RKO (cell line): Measurements from ENCODE around the gene POLA2.
"Not testable (repeated sequence)": the region's sequence is repeated elsewhere in the genome, so short reads cannot be mapped to it uniquely, and the experiment has no call there.

ENCODE experiments used
- DNase-seq: peaks from one replicate; pipeline ENCODE4 v3.0.0-alpha.2; 2016; ENCODE audit warnings: low spot score

POLA2 gene

GRCh38 chr11:65308281-65308891 is 46.6 kb downstream of the POLA2 start:
- no peak for DNase-seq

GRCh38 chr11:65309006-65309405 is 47.2 kb downstream of the POLA2 start:
- DNase-seq, result no peak

DNA sequence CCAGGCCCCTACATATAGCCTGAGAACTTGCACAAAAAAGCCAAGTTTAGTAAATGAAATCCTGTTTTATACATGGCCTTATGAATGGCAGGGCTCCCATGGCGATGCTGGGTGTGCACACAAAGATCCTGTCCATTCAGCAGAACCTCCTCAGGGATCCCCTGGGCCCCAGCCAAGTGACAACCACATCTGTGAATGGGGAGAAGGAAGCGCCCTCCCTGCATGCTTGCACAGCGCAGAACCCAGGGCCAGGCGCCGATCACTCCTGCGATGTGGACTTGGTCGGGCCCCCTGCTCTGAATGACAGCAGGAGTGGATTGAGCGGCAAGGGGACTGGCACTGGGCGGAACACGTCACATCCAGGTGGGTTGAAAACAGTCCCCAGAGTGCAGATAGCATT is 48.5 kb downstream of the POLA2 start:
- no peak for DNase-seq

- DNase-seq, result no peak
Observed at GRCh38 chr11:65310736-65311135, 49.0 kb downstream of the POLA2 start.

- DNase-seq, result no peak
Observed at GRCh38 chr11:65311170-65311678, 49.5 kb downstream of the POLA2 start.

- peak; percentile 90 for DNase-seq
Observed at GRCh38 chr11:65314501-65315203, 52.9 kb downstream of the POLA2 start, which contains the start of gene CDC42EP2. Gene CDC42EP2 (plus strand): TSS chr11:65314866. CDS start chr11:65320899, 6,033 bp downstream.

GRCh38 chr11:65315204-65315865 is 53.6 kb downstream of the POLA2 start:
- peak; percentile 78 for DNase-seq

DNA sequence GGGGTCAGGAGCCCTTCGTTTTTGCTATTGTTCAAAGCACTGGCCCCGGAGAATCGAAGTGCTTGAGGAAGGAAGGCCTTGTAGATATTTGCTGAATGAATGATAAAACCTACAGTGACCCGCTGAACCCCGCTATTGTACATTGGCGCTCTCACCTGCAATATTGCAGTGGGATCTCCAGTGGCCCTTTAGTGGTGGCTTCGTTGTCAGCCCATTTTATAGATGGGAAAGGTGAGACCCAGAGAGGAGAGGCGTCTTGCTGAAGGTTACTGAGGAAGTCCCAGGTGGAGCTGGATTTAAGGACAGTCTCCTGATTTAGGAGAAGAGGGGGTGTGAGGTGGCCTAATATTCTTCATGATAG is 54.1 kb downstream of the POLA2 start:
- no peak for DNase-seq

DNA sequence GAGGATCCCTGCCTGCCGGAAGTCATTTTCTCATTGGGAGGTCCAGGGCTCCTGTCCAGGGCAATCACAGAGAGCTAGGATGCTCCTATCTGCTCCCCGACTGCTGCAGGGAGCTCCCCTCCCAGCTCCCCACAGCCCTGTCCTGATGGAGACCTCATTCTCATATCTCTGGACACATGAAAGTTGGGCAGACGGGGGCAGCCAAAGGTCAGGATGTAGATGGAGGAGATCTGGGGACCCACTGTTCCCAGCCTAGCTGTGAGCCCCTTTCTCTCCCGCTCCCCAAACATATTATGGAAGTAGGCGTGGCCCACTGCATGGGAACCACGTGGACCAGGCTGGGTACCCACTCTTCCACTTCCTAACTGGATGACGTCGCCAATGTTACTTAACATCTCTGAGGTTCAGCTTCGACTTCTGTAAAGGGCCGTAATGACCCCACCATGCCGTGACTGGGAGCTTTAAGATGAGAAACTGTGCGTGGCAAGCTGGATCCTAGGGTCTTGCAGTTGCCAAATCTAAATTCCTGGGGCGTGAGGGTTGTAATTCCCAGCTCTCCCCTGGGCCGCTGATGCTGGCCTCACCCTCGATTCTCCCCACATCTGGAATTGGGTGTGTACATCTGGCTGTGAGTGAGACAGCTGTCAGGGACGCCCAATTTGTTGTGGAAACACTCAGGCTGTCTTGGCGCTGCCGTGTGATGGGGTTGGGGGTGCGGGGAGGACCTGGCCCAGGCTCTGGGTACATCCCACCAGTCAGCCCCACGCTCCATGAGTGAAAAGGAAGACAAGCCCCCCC is 54.7 kb downstream of the POLA2 start:
- peak; percentile 74 for DNase-seq

DNA sequence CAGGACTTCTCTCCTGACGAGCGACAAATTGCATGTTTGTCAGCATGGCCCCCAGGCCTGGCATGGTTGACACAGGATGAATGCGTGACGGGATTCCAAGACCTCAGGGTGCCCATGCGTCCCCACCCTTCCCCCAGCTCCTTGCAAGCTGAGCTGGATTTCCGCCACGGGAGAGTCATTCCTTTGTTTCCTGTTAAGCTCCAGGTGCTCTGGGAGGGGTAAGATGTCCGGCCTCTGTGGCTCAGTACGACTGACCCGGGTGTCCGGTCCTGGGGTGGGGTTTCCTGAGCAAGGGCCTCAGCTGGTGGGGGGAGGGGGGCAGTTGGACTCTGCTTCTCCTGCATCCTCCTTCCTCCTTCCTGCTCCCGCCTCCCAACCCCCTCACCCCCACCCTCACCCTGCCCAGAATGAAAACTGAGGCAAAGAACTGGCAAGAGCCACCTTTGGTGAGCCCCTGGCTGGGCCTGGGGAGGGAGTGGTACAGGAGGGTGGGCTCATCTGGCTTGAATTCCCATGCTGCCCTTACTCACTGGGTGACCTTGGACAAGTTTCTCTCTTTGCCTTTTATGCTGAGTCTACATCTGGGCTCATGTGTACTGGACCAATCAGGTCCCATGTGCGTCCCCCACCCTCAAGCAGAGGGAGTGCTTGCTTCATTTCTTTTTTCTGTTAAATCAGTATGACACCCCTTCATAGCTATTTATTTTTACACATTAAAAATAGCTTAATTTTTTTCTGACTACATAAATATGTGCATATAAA is 55.4 kb downstream of the POLA2 start:
- DNase-seq, result peak; percentile 82

- no peak for DNase-seq
Observed at GRCh38 chr11:65320386-65321075, 58.8 kb downstream of the POLA2 start.

DNA sequence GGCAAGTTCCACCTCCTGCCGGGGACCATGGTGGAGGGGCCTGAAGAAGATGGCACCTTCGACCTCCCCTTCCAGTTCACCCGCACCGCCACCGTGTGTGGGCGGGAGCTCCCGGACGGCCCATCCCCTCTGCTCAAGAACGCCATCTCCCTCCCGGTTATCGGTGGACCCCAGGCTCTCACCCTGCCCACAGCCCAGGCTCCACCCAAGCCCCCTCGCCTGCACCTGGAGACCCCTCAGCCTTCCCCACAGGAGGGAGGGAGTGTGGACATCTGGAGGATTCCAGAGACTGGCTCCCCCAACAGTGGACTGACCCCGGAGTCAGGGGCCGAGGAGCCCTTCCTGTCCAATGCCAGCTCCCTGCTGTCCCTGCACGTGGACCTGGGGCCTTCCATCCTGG is 59.3 kb downstream of the POLA2 start:
- DNase-seq, result no peak

- no peak for DNase-seq
Observed at GRCh38 chr11:65321828-65322485, 60.2 kb downstream of the POLA2 start.

DNA sequence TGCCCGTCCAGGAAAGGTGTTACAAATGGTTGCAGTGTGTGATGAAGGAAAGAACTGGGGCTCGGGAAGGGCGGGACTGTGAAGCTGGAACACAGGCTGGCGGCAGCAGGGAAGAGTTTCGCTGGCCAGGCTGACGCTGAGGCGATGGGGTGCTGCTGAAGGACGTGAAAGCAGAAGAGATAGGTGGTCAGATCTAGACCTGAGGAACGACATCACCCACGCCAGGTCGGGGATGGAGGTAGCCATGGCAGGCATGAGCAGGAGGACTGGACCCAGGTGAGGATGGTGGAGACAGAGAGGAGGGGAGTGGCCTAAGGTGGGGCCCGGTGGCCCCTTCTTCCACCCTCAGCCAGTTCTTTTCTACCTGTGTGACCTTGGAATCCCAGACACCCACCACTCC is 62.1 kb downstream of the POLA2 start:
- DNase-seq, result no peak

- no peak for DNase-seq
Observed at GRCh38 chr11:65325435-65325834, 63.7 kb downstream of the POLA2 start.

GRCh38 chr11:65327021-65327420 is 65.3 kb downstream of the POLA2 start:
- no peak for DNase-seq

- no peak for DNase-seq
Observed at GRCh38 chr11:65329478-65329877, 67.7 kb downstream of the POLA2 start.

GRCh38 chr11:65329944-65330403 is 68.2 kb downstream of the POLA2 start:
- DNase-seq, result peak; percentile 93

DNA sequence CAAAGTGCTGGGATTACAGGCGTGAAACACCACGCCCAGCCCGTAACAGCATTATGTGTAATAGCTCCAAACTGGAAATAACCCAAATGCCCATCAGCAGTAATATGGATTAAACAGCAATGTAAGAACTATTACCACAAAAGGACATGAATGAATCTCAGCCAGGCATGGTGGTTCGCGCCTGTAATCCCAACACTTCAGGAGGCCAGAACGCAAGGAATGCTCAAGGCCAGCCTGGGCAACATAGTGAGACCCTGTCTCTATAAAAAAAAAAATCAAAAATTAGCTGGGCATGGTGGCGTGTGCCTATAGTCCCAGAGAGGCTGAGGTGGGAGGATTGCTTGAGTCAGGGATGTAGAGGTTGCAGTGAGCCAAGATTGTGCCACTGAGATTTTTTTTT is 68.8 kb downstream of the POLA2 start:
- no peak for DNase-seq

DNA sequence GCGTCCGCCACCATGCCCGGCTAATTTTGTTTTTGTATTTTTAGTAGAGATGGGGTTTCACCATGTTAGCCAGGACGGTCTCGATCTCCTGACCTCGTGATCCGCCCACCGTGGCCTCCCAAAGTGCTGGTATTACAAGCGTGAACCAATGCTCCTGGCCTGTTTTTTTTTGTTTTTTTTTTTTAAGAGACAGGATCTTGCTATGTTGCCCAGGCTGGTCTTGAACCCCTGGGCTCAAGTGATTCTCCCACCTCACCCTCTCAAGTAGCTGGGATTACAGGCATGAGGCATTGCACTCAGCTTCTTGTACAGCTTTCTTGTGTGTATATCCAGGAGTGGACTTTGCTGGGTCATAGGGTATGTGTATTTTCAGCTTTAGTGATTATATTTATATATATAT is 70.8 kb downstream of the POLA2 start:
- not testable (repeated sequence) for DNase-seq
